AG04449 (cell line): Measurements from ENCODE around the gene MAP2K3.

Experiments
- CTCF ChIA-PET: fragments of 350-600 bp; formaldehyde crosslinking; extraction: SDS; loops from one replicate; lab custom pipeline; 2021; ENCODE audit warnings: antibody characterized with exemption; lab: Yijun Ruan, JAX
- POLR2A ChIA-PET: fragments of 400-600, 350-600 bp; formaldehyde crosslinking; extraction: SDS; loops from one replicate; lab custom pipeline; 2020; ENCODE audit warnings: antibody characterized with exemption, inconsistent platforms; lab: Yijun Ruan, JAX
- DNase-seq: peaks from one replicate; pipeline ENCODE4 v3.0.0-alpha.2; 2010; ENCODE audit warnings: low read depth, low spot score
- H3K4me3 ChIP-seq: 2 replicates; pipeline ENCODE4 v1.5.1; 2011; ENCODE audit warnings: low read depth, mild to moderate bottlenecking, control low read depth, low read length
- CTCF ChIP-seq: IDR thresholded peaks from one replicate; pipeline ENCODE4 v1.5.1; 2011; ENCODE audit warnings: mild to moderate bottlenecking, moderate library complexity, low read length, control low read depth, inconsistent platforms; ENCODE audit not compliant: insufficient read depth; ENCODE audit errors: missing control alignments

The MAP2K3 gene

GRCh38 chr17:21247552-21248258, 36.8 kb upstream of the MAP2K3 start:
- ChIA-PET POLR2A (no interaction called here), CTCF (interaction anchor here (3.5 kb wide), 1 partner anchor 119 kb away, joined by 23 read pairs; no protein-coding TSS in a partner anchor)
- DNase-seq, result no peak
- no peak overlapping the region for H3K4me3 ChIP-seq
- no peak for TF ChIP-seq CTCF

- POLR2A ChIA-PET, result no interaction called here
- no peak for DNase-seq
- no peak overlapping the region for H3K4me3 ChIP-seq
- TF ChIP-seq CTCF, result no peak
- CTCF ChIA-PET, result interaction anchor here (1.2 to 3.5 kb wide), 3 partner anchors 9 to 120 kb away, joined by 3 to 30 read pairs (median 23); no protein-coding TSS in a partner anchor
Measured at GRCh38 chr17:21248500-21248899, 36.0 kb upstream of the MAP2K3 start.

GRCh38 chr17:21249086-21249795, 35.3 kb upstream of the MAP2K3 start:
- DNase-seq, result no peak
- TF ChIP-seq CTCF, result no peak
- no peak overlapping the region for H3K4me3 ChIP-seq
- POLR2A ChIA-PET, result no interaction called here
- CTCF ChIA-PET, result interaction anchor here (1.0 to 3.5 kb wide), 8 partner anchors 10 to 262 kb away, joined by 3 to 30 read pairs (median 4); no protein-coding TSS in a partner anchor

- H3K4me3 ChIP-seq, result no peak overlapping the region
- DNase-seq, result no peak
- CTCF ChIA-PET, result interaction anchor here (1.0 to 3.5 kb wide), 8 partner anchors 11 to 261 kb away, joined by 3 to 30 read pairs (median 4); no protein-coding TSS in a partner anchor
- POLR2A ChIA-PET, result interaction anchor here (1.3 kb wide), 1 partner anchor 37 kb away, joined by 3 read pairs; no protein-coding TSS in a partner anchor
- no peak for TF ChIP-seq CTCF
Measured at GRCh38 chr17:21249920-21250703, 34.4 kb upstream of the MAP2K3 start.

GRCh38 chr17:21250854-21251253, 33.7 kb upstream of the MAP2K3 start:
- H3K4me3 ChIP-seq, result no peak overlapping the region
- TF ChIP-seq CTCF, result no peak
- no peak for DNase-seq
- CTCF ChIA-PET, result interaction anchor here (2.3 to 3.5 kb wide), 3 partner anchors 12 to 122 kb away, joined by 10 to 30 read pairs (median 23); no protein-coding TSS in a partner anchor
- POLR2A ChIA-PET, result interaction anchor here (1.1 to 1.3 kb wide), 2 partner anchors 31 to 36 kb away, joined by 3 read pairs; no protein-coding TSS in a partner anchor
